Heart left ventricle (tissue), 13 donors: Measurements from ENCODE around the gene FAM53B.

ENCODE experiments used
- POLR2A ChIP-seq, 2 donors: fragments of 450-650 bp; IDR thresholded peaks; one replicate each; pipeline ENCODE4 v1.6.1; 2017; ENCODE audit warnings: antibody characterized with exemption in 2 of 2, mild to moderate bottlenecking in 2 of 2, moderate library complexity in 2 of 2
- TF ChIP-seq, protein P1 (sequence below), 12 donors: fragments of 200-600 bp; sonication (generic) in 4 of 12; IDR thresholded peaks; one replicate each; pipeline versions ENCODE4 v1.5.0 to v1.8.0; 2018 to 2022; ENCODE audit warnings: antibody characterized with exemption in 12 of 12, mild to moderate bottlenecking in 5 of 12
- donor health status: ischemic (EF 13 %, LVEDD 7.1; RV severe dilation, severe dysfunction).
- donor health status: DM: no; HTN: yes; CAD: no.
- donor health status: DM: no; HTN: no; CAD: no.
- donor health status: ischemic (EF 25% LVEDD 6.9; RV normal size, moderate dysfunction).
- donor health status: ischemic (EF 25% LVEDD 5.7; RV mildly dilated, moderate dysfunction).
- donor health status: ischemic (EF 35%, LVEDD 5.7; RV mildly dilated, moderate dysfunction).
- donor health status: nonischemic (EF 11% LVEDD 7.7; RV severe dilation, severe dysfunction).
- donor health status: DM: yes; HTN: yes; CAD: no.
- donor health status: PGD.
- donor health status: ischemic (EF 29% LVEDD 5.4; RV normal size, mild dysfunction).
- donor health status: nonischemic (EF 23%, LVEDD 6.1; RV moderate dilation, normal function).

DNA sequence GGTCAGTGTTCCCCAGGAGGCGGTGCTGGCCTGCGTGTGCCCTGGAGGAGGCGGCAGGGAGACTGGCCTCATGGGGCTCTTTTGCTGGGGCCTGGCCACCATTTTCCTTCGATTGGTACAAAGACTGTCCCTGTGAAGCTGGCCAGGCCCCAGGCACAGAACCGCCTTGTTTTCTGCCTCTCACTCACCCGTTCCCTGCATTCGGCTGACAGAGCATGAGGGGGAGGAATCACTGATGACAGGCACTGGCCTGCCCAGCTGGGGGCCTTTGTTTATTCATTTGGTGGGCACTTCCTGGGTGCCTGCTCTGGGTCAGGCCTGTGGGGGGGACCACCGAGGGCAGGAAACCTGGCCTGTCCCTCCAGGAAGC, 139.2 kb downstream of the FAM53B start:
- TF ChIP-seq, protein P1, sequence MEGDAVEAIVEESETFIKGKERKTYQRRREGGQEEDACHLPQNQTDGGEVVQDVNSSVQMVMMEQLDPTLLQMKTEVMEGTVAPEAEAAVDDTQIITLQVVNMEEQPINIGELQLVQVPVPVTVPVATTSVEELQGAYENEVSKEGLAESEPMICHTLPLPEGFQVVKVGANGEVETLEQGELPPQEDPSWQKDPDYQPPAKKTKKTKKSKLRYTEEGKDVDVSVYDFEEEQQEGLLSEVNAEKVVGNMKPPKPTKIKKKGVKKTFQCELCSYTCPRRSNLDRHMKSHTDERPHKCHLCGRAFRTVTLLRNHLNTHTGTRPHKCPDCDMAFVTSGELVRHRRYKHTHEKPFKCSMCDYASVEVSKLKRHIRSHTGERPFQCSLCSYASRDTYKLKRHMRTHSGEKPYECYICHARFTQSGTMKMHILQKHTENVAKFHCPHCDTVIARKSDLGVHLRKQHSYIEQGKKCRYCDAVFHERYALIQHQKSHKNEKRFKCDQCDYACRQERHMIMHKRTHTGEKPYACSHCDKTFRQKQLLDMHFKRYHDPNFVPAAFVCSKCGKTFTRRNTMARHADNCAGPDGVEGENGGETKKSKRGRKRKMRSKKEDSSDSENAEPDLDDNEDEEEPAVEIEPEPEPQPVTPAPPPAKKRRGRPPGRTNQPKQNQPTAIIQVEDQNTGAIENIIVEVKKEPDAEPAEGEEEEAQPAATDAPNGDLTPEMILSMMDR (IDR thresholded peaks at IDR 0.05): no peak
- TF ChIP-seq POLR2A (IDR thresholded peaks at IDR 0.05): no peak
